ENCODE data around the gene GALNT2.

The GALNT2 gene

GRCh38 chr1:230195199-230195598 lies 128.2 kb downstream of the GALNT2 start:
- DNase-seq: no peak

DNA sequence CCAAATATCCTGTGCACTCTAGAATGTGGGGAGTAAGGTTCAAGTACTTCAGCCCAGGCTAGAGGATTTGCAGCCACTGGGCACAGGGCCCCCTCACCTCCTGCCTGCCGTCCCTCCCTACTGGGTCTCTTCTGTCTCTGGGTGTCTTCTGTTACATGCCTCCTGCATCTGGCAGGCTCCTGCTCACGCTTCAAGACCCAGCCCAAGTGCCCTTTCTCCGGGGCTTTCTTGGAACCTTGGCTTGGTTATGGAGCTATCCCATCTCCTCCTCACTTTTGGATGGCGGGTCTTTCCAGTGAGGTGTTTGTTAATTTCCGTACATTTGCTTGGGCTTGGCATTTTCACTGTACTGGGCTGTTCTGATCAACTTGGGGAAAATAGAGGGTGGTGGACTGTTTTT lies 129.0 kb downstream of the GALNT2 start:
- no peak for DNase-seq

DNA sequence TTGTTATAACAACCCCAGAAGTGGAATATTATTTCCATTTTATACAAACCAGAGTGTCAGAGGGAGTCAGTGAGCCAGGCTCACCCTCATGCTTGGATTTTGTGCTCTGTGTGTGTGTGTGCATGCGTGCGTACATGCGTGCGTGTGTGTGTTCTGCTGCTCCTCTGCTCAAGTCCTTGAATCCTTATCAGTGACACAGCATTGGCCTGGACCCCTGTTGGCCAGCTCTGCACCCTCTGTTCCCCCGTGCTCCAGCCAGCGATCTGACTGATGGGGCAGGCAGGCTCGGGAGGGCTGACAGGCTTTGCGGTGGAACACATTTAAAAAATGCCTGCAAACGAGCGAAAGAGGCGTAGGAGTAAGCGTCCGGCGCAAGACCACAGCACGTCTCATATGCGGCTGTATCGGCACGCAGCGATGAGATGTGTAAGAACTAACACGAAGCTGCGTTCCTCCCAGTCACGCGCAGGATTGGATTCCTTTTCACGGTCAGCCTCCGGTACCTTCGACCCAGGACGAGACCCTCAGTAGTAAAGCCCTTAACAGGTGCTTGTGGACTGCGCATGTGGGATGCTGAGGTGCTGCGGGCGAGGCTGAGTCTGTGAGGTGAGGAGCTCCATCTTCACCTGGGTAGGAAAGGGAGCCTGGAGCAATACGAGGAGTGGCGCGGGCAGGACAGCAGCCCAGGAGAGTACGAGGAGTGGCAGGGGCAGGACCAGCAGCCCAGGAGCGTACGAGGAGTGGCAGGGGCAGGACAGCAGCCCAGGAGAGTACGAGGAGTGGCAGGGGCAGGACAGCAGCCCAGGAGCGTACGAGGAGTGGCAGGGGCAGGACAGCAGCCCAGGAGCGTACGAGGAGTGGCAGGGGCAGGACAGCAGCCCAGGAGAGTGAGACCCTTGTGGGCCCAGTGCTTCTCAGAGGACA lies 130.9 kb downstream of the GALNT2 start:
- DNase-seq: no peak

DNA sequence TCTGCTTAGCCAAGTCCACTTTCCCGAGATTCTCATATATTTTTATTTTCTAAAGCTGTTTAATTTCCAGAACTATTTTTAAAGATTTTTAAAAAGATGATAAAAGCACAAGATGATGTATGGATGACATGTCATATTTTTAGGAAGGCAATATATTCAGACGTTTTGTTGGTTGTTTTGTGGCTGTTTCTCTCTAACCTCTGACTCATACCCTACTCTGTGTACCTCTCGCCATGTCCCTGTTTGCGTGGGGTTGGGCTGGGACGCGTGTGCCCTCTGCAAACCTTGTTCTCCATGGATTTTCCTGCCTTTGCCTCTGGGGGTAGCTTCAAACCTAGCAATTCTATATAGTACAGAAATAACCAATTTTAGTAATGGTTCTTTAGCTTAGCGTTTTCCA lies 132.0 kb downstream of the GALNT2 start:
- DNase-seq: no peak

DNA sequence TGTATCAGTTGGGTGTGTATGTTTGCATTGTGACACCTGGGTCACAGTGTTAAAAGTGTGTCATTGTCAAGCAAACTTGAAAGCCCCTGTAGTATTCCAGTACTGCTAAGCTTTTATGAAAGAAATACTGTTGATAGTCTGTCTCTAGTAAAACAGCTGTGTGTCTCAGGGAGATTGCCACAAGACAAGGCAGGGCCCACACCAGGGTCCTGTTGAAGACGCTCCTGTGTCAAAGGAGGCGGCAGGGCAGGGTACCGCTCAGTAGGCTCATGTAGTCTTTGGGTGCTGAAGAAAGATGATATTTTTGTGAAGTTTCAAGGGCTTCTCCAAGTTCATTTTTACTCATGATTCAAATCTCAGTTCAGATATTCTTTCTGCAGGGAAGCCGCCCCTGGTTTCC lies 132.5 kb downstream of the GALNT2 start:
- DNase-seq: no peak

DNA sequence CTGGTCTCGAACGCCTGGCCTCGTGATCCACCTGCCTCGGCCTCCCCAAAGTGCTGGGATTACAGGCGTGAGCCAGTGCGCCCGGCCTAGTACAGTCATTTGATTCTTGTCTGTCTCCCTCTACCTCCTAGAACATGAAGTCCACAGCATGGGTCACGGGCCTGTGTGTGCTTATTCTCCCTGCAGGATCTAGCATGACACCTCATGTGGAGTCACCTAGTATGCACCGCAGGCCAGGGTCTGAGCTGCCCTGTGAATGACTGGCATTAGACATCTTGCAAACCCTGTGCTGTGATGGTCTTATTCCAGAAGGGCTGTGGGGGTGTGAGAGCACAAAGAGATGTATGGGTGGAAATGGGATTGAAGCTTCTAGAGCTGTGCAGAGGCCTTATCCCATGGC lies 133.2 kb downstream of the GALNT2 start:
- DNase-seq: no peak

DNA sequence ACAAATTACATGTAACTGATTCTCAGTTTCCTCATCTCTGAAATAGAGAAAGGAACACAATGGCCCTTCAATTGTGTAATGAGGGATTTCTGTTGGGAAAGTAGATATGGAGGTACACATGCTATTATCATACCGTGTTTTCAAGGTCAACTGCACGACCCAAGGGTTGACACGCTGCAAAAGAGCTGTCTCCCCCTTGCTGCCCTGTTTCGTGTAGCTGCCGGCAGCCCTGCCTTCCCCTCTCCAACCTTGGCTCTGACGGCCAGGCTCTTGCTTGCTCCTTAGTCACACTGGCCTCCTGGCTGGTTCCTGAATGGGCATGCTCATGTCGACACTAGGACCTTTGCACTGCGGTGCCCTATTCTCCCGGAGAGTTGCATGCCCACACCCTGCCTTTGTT lies 134.4 kb downstream of the GALNT2 start:
- DNase-seq: no peak

GRCh38 chr1:230204842-230205241 lies 137.8 kb downstream of the GALNT2 start:
- no peak for DNase-seq

DNA sequence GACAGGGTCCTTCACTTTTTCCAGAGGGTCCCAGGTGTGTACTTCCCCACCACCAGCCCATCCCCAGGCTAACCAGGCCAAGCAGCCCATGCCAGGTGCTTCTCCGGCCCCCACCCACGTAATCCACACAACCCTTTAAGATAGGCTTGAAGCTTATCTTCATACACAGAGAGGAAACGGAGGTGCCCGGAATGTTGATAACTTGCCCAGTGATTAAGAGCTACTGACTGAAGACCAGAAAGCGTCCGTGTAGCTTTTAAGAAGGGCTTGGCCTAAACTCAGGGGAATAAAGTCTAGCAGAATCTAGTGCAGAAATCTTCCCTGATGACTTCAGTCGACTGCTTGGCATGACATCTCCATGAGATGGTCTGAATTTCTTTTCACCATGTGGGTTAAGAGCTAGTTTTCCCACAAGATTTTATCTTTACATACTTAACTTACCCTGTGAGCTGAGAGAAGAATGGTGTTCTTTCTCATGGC lies 138.7 kb downstream of the GALNT2 start:
- DNase-seq: no peak

DNA sequence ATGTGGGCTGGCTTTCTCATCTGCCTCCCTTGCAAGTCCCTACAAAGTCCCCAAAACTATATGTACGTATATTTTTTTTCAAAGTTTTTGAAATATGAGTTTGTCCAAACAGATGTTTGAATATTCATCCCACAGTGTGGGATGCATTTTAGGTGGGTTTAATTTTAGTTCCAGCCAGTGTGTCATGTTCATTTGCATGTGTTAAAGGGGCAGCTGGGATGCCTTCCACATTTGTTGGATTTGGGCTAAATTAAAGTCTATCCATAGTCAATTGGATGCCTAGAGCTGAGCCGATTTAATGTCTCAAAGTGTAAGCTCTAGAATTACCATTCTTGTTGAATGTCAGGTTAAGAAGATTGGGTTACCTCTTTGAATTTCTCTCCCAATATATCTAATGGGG lies 139.2 kb downstream of the GALNT2 start:
- no peak for DNase-seq

- DNase-seq: no peak
Measured at GRCh38 chr1:230206976-230207375, 139.9 kb downstream of the GALNT2 start.

GRCh38 chr1:230207598-230207997 lies 140.6 kb downstream of the GALNT2 start:
- DNase-seq: no peak

- DNase-seq: peak; percentile 74
Measured at GRCh38 chr1:230208619-230209261, 141.7 kb downstream of the GALNT2 start.

DNA sequence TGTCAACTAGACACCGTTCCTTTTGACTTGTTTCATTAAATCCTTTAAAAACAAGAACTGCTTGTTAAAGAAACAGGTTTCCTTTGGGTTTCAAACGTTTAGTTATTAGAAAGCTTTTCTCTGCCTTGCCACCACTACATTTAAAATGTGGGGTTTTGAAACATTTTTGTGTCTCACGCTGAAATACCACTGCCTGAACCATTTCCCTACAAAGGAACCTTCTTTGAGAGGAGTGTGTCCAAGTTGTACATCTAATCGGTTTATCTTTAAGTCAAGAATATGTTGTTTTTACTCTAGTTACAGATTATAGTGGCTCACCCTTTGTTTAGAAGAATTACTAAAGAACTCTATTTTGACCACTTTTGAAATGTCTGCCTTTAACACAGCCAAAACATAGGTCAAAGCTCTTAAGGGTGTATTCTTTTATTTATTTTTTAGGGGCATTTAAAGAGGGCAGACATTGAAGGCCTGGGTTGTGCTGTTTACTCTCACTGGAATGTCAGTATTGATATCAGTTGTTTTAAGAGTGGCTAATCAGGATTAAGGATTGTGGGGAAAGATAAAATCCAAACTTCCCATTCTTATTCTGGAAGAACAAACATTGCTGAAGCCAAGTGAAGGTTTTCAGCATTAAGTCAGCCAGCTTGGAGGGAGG lies 143.4 kb downstream of the GALNT2 start:
- no peak for DNase-seq

DNA sequence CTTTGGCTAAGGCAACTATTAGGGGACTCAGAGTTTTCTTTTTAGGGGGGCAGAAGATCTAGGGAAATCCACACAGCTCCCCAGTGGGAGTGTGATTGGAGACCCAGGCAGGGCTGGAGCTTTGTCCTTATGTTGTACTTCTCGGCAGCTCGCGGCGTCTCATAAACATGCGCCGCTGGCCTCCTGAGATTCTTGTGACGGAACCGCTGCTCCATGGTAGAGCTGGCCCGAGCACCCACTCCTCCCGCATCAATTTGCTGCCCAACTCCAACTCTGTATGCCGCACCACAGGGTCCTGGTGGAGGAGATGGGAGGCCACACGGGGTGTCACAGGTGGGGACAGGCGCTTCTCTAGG lies 143.9 kb downstream of the GALNT2 start:
- no peak for DNase-seq

DNA sequence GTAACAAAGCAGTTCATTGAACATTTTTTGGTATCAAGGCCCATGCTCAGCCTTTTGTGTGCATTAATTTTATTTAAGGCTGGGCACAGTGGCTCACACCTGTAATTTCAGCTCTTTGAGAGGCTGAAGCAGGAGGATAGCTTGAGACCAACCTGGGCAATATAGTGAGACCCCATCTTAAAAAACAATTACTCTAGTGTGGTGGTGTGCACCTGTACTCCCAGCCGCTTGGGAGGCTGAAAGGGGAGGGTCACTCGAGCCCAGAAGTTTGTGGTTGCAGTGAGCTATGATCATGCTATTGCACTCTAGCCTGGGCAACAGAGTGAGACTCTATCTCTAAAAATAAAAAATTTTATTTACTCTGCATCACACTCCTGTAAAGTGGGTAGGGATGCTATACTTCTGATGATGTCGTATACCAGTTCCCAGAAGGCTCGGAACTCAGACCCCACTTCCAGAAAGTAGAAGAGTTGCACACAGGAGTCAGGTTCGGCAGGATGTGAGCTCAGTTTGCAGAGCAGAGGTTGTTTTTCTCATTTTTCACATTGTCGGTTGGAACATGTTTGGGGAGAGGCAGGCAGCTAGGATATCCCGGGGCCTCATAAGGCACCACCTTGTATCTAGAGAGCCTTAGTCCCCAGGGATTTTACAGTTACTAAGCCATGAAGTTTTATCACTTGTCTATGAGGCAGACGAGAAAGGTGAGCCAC lies 144.6 kb downstream of the GALNT2 start:
- DNase-seq: no peak

GRCh38 chr1:230212405-230212936 lies 145.4 kb downstream of the GALNT2 start:
- peak; percentile 34 for DNase-seq

DNA sequence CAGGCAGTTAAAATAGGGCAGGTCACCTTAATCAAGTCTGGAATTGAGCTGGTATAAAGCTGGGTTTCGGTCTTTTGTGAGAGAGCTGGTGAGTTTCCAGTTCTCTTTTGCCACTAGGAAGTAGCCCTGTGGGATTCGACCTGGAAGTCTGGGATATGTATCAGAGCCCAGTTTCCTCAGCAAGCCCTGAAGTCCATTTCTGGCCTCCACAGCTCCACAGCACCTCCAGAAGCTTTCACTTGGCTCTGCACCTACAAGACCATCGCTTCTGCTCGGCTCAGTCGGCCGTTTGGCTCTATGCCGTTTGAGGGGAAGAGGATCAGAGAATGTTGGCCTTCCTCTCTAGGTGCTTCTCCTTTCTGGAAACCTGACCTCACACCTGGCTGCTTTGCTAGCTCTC lies 148.0 kb downstream of the GALNT2 start:
- no peak for DNase-seq

- DNase-seq: no peak
Measured at GRCh38 chr1:230215529-230215928, 148.5 kb downstream of the GALNT2 start.

- no peak for DNase-seq
Measured at GRCh38 chr1:230216896-230217295, 149.9 kb downstream of the GALNT2 start.

DNA sequence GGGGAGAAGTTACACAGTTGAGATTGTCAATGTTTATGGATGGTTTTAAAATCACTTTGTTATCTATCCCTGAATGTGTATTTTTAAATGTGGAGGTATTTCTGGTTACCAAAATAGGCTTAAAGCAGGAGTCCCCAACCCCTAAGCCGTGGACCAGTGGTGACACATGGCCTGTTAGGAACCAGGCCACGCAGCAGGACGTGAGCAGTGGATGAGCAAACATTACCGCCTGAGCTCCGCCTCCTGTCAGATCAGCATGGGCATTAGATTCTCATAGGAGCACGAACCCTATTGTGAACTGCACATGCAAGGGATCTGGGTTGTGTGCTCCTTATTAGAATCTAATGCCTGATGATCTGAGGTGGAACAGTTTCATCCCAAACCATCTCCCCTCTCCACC lies 151.6 kb downstream of the GALNT2 start:
- no peak for DNase-seq

- no peak for DNase-seq
Measured at GRCh38 chr1:230219174-230220067, 152.4 kb downstream of the GALNT2 start.

All from activated CD4-positive, alpha-beta T cell treated with anti-CD3 and anti-CD28 coated beads, Interleukin-2, Interleukin-6, amounts not matched to agents 100 ng/mL and 50 ng/mL, durations not matched to agents 16 hours and 8 hours (primary cell).